Dedifferentiated amniotic fluid mesenchymal stem cell (primary cell): ENCODE results near the gene IL23R.
"Not testable (repeated sequence)": the region's sequence is repeated elsewhere in the genome, so short reads cannot be mapped to it uniquely, and the experiment has no call there.

Experiments used
- DNase-seq: peaks from one replicate; pipeline ENCODE4 v3.0.0-alpha.2; 2016; ENCODE audit errors: extremely low spot score

The IL23R gene

GRCh38 chr1:67166196-67166595, at the start of gene IL23R:
Gene IL23R, plus strand, starts transcription at chr1:67166454. Its CDS starts 1,667 bp downstream, at chr1:67168121.
- DNase-seq = no peak

- DNase-seq = no peak
These were observed 48.1 kb upstream of the IL23R start for GRCh38 chr1:67118191-67118590.

- DNase-seq = no peak
These were observed 47.6 kb upstream of the IL23R start for GRCh38 chr1:67118646-67119045.

GRCh38 chr1:67120855-67121619, 45.2 kb upstream of the IL23R start:
- DNase-seq = no peak

GRCh38 chr1:67124455-67124854, 41.8 kb upstream of the IL23R start:
- DNase-seq = no peak

GRCh38 chr1:67126111-67126746, 40.0 kb upstream of the IL23R start:
- DNase-seq = no peak

GRCh38 chr1:67126974-67127373, 39.3 kb upstream of the IL23R start:
- no peak for DNase-seq

- no peak for DNase-seq
These were observed 35.6 kb upstream of the IL23R start for GRCh38 chr1:67130673-67131072.

- no peak for DNase-seq
These were observed 33.1 kb upstream of the IL23R start for GRCh38 chr1:67133177-67133576.

GRCh38 chr1:67134695-67135094, 31.6 kb upstream of the IL23R start, which contains the start of gene C1orf141:
Gene C1orf141, minus strand, starts transcription at chr1:67134970. Its CDS starts 7,730 bp downstream, at chr1:67127240.
- no peak for DNase-seq

GRCh38 chr1:67135354-67135753, 30.9 kb upstream of the IL23R start:
- DNase-seq = no peak

- DNase-seq = no peak
These were observed 28.9 kb upstream of the IL23R start for GRCh38 chr1:67137307-67137753.

GRCh38 chr1:67138813-67139499, 27.3 kb upstream of the IL23R start:
- DNase-seq = no peak

GRCh38 chr1:67140460-67140859, 25.8 kb upstream of the IL23R start:
- no peak for DNase-seq

GRCh38 chr1:67141832-67142231, 24.4 kb upstream of the IL23R start:
- not testable (repeated sequence) for DNase-seq

- DNase-seq = no peak
These were observed 23.3 kb upstream of the IL23R start for GRCh38 chr1:67142931-67143330.

- DNase-seq = no peak
These were observed 22.3 kb upstream of the IL23R start for GRCh38 chr1:67143966-67144365.

- no peak for DNase-seq
These were observed 21.6 kb upstream of the IL23R start for GRCh38 chr1:67144696-67145095.

GRCh38 chr1:67146101-67146500, 20.2 kb upstream of the IL23R start:
- no peak for DNase-seq

- DNase-seq = no peak
These were observed 19.7 kb upstream of the IL23R start for GRCh38 chr1:67146539-67146938.

GRCh38 chr1:67147973-67148372, 18.3 kb upstream of the IL23R start:
- not testable (repeated sequence) for DNase-seq

GRCh38 chr1:67148516-67149178, 17.6 kb upstream of the IL23R start:
- DNase-seq = no peak
